ENCODE results near the gene RCAN1. TPM values are rescaled to one million over a fixed set of nuclear protein-coding genes. Genes with fewer than 3 reads are reported as not detected.

Gene RCAN1
- total and polyA plus RNA-seq, 2 of the 13 experiments (the other 11 are each of a cell fraction or from before 2014, with no cell fraction given) = 9.4 to 34.1 TPM

DNA sequence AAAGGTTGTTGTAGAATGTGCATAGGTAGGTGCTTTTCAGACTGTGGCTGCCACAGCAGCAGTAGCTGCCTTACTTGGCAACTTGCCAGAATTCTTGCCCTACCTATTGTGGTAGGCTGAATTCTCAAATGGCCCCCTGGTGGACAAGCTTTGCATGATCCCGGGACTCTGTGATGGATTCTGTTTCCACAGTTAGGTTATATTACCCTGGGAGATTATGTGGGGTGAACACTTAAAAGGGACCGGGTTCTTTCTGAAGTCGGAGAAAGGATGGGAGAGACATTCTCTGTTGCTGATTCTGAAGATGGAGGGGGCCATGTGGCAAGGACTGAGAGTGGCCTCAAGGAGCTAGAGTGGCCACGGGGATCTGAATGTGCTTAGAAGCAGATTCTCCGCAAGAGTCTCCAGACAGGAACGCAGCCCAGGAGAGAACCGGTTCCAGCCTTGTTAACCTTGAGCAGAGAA, 70.8 kb downstream of the RCAN1 start (continued):
- TF ChIP-seq SMYD3 (CRISPR knock-in tag; IDR thresholded peaks at IDR 0.05) (no peak), ZNF34 (CRISPR knock-in tag; IDR thresholded peaks at IDR 0.05; ENCODE audit: borderline replicate concordance) (no peak), ISX (CRISPR knock-in tag; conservative IDR thresholded peaks at IDR 0.05) (no peak), ZNF136 (CRISPR knock-in tag; IDR thresholded peaks at IDR 0.05; ENCODE audit: low read depth) (no peak), ZNF20 (CRISPR knock-in tag; IDR thresholded peaks at IDR 0.05) (no peak), ZNF607 (CRISPR knock-in tag; IDR thresholded peaks at IDR 0.05; ENCODE audit: borderline replicate concordance) (no peak), TARDBP (CRISPR knock-in tag; IDR thresholded peaks at IDR 0.05) (0 out of 2 replicates have a peak, but pooled peaks have one; percentile 35), TBX2 (CRISPR knock-in tag; IDR thresholded peaks at IDR 0.05; ENCODE audit: borderline replicate concordance) (no peak), HNRNPK (IDR thresholded peaks at IDR 0.05; ENCODE audit: low read depth, low read length, poor library complexity, severe bottlenecking) (no peak), KDM4B (CRISPR knock-in tag; IDR thresholded peaks at IDR 0.05) (no peak), TCF7L2 (IDR thresholded peaks at IDR 0.05; ENCODE audit: low read depth, low read length) (no peak), ZNF547 (CRISPR knock-in tag; IDR thresholded peaks at IDR 0.05) (no peak), SUZ12 (IDR thresholded peaks at IDR 0.05; ENCODE audit: low read depth, low read length) (no peak), RXRB (CRISPR knock-in tag; IDR thresholded peaks at IDR 0.05; ENCODE audit: borderline replicate concordance) (peak; percentile 29; the same call in 1 of the 2 replicates), MIXL1 (CRISPR knock-in tag; IDR thresholded peaks at IDR 0.05) (0 out of 2 replicates have a peak, but pooled peaks have one; percentile 33), ADNP (CRISPR knock-in tag; IDR thresholded peaks at IDR 0.05) (no peak), PRMT3 (CRISPR knock-in tag; IDR thresholded peaks at IDR 0.05; ENCODE audit: borderline replicate concordance, low read depth) (no peak), CBX5 (CRISPR knock-in tag; IDR thresholded peaks at IDR 0.05; ENCODE audit: borderline replicate concordance) (no peak), ZSCAN25 (CRISPR knock-in tag; IDR thresholded peaks at IDR 0.05) (no peak), RFXANK (CRISPR knock-in tag; IDR thresholded peaks at IDR 0.05) (no peak), ZSCAN31 (CRISPR knock-in tag; IDR thresholded peaks at IDR 0.05; ENCODE audit: low read depth) (no peak), JUNB (CRISPR knock-in tag; IDR thresholded peaks at IDR 0.05; ENCODE audit: borderline replicate concordance) (no peak)
- TF ChIP-seq, protein P1, sequence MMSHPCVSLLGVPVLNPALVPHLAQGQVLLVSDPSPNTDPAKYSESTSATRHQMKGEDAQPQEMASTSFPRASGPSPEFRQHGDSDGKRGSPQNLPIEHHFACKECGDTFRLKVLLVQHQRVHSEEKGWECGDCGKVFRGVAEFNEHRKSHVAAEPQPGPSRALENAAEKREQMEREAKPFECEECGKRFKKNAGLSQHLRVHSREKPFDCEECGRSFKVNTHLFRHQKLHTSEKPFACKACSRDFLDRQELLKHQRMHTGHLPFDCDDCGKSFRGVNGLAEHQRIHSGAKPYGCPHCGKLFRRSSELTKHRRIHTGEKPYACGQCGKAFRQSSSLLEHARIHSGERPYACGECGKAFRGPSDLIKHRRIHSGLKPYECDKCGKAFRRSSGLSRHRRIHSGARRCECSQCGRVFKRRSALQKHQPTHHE (CRISPR knock-in tag; IDR thresholded peaks at IDR 0.05; ENCODE audit: borderline replicate concordance) = no peak
- TF ChIP-seq, protein P2, sequence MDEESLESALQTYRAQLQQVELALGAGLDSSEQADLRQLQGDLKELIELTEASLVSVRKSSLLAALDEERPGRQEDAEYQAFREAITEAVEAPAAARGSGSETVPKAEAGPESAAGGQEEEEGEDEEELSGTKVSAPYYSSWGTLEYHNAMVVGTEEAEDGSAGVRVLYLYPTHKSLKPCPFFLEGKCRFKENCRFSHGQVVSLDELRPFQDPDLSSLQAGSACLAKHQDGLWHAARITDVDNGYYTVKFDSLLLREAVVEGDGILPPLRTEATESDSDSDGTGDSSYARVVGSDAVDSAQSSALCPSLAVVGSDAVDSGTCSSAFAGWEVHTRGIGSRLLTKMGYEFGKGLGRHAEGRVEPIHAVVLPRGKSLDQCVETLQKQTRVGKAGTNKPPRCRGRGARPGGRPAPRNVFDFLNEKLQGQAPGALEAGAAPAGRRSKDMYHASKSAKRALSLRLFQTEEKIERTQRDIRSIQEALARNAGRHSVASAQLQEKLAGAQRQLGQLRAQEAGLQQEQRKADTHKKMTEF (CRISPR knock-in tag; IDR thresholded peaks at IDR 0.05) = 0 out of 2 replicates have a peak, but pooled peaks have one; percentile 26
- TF ChIP-seq, protein P3, sequence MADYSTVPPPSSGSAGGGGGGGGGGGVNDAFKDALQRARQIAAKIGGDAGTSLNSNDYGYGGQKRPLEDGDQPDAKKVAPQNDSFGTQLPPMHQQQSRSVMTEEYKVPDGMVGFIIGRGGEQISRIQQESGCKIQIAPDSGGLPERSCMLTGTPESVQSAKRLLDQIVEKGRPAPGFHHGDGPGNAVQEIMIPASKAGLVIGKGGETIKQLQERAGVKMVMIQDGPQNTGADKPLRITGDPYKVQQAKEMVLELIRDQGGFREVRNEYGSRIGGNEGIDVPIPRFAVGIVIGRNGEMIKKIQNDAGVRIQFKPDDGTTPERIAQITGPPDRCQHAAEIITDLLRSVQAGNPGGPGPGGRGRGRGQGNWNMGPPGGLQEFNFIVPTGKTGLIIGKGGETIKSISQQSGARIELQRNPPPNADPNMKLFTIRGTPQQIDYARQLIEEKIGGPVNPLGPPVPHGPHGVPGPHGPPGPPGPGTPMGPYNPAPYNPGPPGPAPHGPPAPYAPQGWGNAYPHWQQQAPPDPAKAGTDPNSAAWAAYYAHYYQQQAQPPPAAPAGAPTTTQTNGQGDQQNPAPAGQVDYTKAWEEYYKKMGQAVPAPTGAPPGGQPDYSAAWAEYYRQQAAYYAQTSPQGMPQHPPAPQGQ (CRISPR knock-in tag; IDR thresholded peaks at IDR 0.05; ENCODE audit: borderline replicate concordance) = no peak

All from HepG2 (cell line).